Colonic mucosa (tissue), 4 donors: ENCODE measurements around the gene WDR76. TPM values are rescaled to one million over a fixed set of nuclear protein-coding genes. Genes with fewer than 3 reads are reported as not detected.
"Not testable (repeated sequence)": the region's sequence is repeated elsewhere in the genome, so short reads cannot be mapped to it uniquely, and the experiment has no call there.

ENCODE experiments used
- DNase-seq: peaks from one replicate; pipeline ENCODE4 v3.0.0-alpha.2; 2020
- H3K27ac ChIP-seq: fragments of 200-600 bp; one replicate; pipeline ENCODE4 v1.8.0; 2021
- H3K27me3 ChIP-seq: fragments of 200-600 bp; one replicate; pipeline ENCODE4 v1.8.0; 2021
- H3K36me3 ChIP-seq: fragments of 200-600 bp; one replicate; pipeline ENCODE4 v1.8.0; 2021
- H3K4me1 ChIP-seq: fragments of 200-600 bp; one replicate; pipeline ENCODE4 v1.8.0; 2021; ENCODE audit warnings: mild to moderate bottlenecking
- H3K4me3 ChIP-seq: fragments of 200-600 bp; one replicate; pipeline ENCODE4 v1.8.0; 2021
- H3K9ac ChIP-seq, 2 donors: one replicate each; pipeline ENCODE4 v1.7.0; 2013; ENCODE audit warnings: control low read depth in 2 of 2, low read depth in 2 of 2, low read length in 2 of 2
- H3K9me3 ChIP-seq: fragments of 200-600 bp; one replicate; pipeline ENCODE4 v1.8.0; 2021
- intact Hi-C: fragments of 100-400 bp; cut with DNase I; formaldehyde crosslinking; loops from one replicate; pipeline ENCODE4 v1.14.1; 2022
- total RNA-seq, 2 donors: library from RNA; stranded (reverse); fragmentation: NEBNext Ultra II Directional in 1 of 2; extraction: Animal tissue kit (Norgen Biotek cat#: 25700) in 1 of 2; gene quantifications; one replicate each; pipeline ENCODE4 v1.2.1, GENCODE V29; 2021
- TF ChIP-seq, protein P1 (sequence below): fragments of 200-600 bp; IDR thresholded peaks from one replicate; pipeline ENCODE4 v1.8.0; 2022; ENCODE audit warnings: antibody characterized with exemption, mild to moderate bottlenecking
- donor health status: healthy.
- donor health status: DM: no; HTN: no; CAD: no.
- donor health status: DM: no; HTN: no; CAD: no.

The WDR76 gene
- total RNA-seq, 2 donors from 2014 or later: 6.8 to 20.7 TPM

DNA sequence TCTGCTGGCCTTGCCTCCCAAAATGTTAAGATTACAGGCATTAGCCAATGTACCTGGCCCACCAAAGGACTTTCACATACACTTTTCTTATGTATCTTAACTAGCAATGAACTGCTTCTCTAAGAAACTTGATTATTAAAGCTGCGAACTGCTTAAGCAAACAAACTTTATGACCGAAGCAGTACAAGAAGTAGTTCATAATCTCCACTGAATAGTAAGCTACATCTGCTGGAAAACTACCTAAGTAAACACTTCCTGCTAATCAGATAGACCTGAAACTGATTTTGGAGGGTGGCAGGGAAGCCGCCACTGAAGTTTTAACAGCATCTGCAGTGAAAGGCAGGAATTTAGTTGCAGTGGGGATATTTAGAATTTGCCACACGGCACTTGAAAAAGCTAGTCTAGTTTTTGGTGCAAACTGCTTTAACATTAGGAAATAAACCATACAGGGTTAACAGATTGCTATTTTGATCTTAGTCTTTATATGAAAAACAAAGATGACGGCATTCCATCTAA lies 18.3 kb upstream of the WDR76 start:
- no peaks in the 10 kb centered on the region for H3K27me3 ChIP-seq
- no peak overlapping the region for H3K9ac ChIP-seq
- H3K36me3 ChIP-seq: peaks cover 18% of the 10 kb centered on the region
- no peaks in the 10 kb centered on the region for H3K4me1 ChIP-seq
- no peak overlapping the region for H3K27ac ChIP-seq
- TF ChIP-seq, protein P1, sequence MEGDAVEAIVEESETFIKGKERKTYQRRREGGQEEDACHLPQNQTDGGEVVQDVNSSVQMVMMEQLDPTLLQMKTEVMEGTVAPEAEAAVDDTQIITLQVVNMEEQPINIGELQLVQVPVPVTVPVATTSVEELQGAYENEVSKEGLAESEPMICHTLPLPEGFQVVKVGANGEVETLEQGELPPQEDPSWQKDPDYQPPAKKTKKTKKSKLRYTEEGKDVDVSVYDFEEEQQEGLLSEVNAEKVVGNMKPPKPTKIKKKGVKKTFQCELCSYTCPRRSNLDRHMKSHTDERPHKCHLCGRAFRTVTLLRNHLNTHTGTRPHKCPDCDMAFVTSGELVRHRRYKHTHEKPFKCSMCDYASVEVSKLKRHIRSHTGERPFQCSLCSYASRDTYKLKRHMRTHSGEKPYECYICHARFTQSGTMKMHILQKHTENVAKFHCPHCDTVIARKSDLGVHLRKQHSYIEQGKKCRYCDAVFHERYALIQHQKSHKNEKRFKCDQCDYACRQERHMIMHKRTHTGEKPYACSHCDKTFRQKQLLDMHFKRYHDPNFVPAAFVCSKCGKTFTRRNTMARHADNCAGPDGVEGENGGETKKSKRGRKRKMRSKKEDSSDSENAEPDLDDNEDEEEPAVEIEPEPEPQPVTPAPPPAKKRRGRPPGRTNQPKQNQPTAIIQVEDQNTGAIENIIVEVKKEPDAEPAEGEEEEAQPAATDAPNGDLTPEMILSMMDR: no peak
- intact Hi-C loops: no loop called here
- H3K4me3 ChIP-seq: no peak overlapping the region
- no peak for DNase-seq
- H3K9me3 ChIP-seq: no peaks in the 10 kb centered on the region

DNA sequence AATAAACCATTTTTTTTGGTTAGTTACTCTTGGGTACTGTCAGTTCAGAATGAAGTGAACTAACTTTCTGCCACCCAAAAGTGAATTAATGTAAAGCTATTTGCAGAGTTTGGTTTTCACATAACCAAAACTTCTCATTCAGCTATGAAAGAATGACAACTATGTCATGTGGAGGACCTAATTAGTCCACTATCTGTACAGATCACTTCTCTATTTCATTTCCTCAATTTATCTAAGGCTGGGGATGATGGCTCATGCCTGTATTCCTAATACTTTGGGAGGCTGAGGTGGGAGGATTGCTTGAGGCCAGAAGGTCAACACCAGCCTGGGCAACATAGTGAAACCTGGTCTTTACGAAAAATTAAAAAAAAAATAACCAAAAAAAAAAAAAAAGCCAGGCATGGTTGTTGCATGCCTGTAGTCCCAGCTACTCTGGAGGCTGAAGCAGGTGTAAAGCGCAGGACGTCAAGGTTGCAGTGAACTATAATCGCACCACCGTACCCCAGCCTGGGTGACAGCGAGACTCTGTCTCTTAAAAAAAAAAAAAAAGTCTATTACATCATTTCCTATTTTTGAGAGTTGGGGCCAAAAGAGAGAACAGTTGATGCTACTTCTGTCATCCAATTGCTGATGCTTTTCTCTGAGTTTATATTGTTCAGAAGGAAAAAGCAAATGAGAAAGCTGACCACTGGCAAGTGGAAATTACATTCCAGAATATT lies 17.7 kb upstream of the WDR76 start:
- H3K27me3 ChIP-seq: no peaks in the 10 kb centered on the region
- DNase-seq: no peak
- intact Hi-C loops: no loop called here
- H3K4me1 ChIP-seq: no peaks in the 10 kb centered on the region
- H3K9ac ChIP-seq: no peak overlapping the region
- H3K27ac ChIP-seq: no peak overlapping the region
- no peaks in the 10 kb centered on the region for H3K9me3 ChIP-seq
- no peak overlapping the region for H3K4me3 ChIP-seq
- TF ChIP-seq, protein P1: no peak
- H3K36me3 ChIP-seq: peaks cover 24% of the 10 kb centered on the region

DNA sequence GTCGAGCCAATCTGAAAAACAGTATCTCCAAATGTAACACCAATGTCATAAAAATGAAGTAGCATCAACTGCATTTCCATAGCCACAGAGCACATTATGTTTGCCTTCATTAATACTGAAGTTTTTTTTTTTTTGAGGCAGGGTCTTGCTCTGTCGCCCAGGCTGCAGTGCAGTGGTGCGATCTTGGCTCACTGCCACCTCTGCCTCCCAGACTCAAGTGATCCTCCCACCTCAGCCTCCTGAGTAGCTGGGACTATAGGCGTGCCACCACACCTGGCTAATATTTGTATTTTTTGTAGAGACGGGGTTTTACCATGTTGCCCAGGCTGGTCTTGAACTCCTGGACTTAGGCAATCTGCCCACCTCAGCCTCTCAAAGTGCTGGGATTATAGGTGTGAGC lies 11.7 kb upstream of the WDR76 start:
- H3K4me3 ChIP-seq, H3K27me3 ChIP-seq, intact Hi-C loops, H3K9ac ChIP-seq, H3K27ac ChIP-seq, H3K4me1 ChIP-seq, DNase-seq, H3K9me3 ChIP-seq: not testable (repeated sequence)
- peaks cover 18% of the 10 kb centered on the region for H3K36me3 ChIP-seq

DNA sequence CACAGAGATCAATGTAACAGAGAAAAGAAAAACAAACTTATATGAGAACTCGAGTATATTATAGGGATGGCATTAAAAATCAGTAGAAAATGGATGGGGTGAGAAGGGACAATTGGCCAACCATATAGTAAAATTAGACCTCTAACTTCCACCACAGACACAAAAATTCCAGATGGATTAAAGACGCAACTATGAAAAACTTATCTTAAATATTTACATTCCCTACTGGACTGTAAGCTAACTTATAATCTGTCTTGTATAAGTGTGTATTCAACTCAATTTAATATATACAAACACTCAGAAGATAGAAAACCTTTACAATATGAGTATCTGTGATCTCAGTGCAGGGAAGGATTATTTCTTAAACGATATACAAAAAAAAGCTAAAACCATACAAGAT lies 5.3 kb upstream of the WDR76 start:
- Histone ChIP-seq H3K9ac (no peak overlapping the region), H3K27me3 (no peaks in the 10 kb centered on the region), H3K27ac (no peak overlapping the region), H3K9me3 (no peaks in the 10 kb centered on the region), H3K4me3 (no peak overlapping the region), H3K36me3 (peaks cover under 1% of the 10 kb centered on the region), H3K4me1 (peaks cover 14% of the 10 kb centered on the region)
- DNase-seq: no peak
- intact Hi-C loops: no loop called here
- TF ChIP-seq, protein P1: no peak

DNA sequence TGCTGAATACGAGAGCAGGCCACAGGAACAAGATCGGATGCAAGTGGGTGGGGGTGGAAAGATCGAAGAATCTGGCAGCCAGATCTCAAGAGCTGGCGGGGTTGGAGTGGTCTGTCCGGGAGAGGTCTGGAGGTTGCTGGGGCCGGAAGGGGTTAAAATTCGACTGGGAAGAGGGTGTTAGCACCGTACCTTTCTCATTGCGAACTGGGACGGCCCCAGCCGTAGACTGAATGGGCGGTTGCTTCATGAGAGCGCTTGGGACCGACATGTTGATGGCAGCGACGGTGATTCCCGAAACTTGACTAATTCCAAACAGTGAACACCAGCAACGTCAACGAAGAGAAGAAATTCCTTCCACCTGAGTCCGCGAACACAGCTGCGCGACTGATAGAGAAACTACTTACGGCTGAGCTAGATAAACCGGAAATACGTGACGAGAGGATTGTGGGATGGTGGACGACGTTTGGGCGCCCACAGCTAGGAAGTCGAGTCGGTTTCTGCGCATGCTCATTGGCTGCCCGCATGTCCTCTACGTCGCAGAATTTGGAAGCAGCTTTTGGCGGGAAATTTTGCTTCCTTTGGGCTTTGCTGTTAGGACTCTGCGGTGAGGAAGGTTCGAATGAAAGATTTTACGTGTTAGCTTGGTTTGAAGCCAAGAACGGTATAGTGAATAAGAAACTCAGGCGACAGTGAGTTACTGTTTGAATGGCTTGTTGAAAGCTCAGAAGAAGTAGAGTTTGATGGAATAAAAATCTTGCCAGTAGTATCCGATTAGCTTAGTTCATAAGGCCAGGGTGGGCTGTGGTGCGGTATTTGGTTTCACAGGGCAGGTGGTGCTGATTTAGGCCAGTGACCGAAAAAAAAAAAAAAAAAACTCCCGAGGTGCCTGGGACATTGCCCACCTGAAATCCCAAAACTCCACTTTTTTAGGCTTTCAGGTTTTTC lies 2.2 kb upstream of the WDR76 start, which contains the start of gene MFAP1:
MFAP1 (minus strand) TSS at position 389 of the 945 bp plus-strand sequence; CDS start at position 268, 121 bp downstream.
- Histone ChIP-seq H3K27ac (peak within 1 kb of the TSS; percentile 87), H3K4me3 (peak within 1 kb of the TSS; percentile 68), H3K4me1 (peaks cover 14% of the 10 kb centered on the region), H3K9ac (peak within 1 kb of the TSS; percentile 71 to 90), H3K27me3 (no peaks in the 10 kb centered on the region), H3K36me3 (no peaks in the 10 kb centered on the region), H3K9me3 (no peaks in the 10 kb centered on the region)
- TF ChIP-seq, protein P1: no peak
- peak; percentile 95 for DNase-seq
- intact Hi-C loops: no loop called here

DNA sequence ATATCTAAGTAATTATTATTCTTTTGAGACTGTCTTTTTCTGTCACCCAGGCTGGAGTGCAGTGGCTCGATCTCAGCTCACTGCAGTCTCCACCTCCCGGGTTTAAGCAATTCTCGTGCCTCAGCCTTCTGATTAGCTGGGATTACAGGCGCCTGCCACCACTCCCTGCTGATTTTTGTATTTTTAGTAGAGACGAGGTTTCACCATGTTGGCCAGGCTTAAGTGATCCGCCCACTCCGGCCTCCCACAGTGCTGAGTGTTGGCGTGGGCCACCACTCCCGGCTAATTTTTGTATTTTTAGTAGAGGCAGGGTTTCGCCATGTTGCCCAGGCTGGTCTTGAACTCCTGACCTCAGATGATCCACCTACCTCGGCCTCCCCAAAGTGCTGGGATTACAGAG lies 1.5 kb upstream of the WDR76 start:
- intact Hi-C loops: not testable (repeated sequence)

More for the DNA sequence above, 1.5 kb upstream of the WDR76 start:
- H3K4me1 ChIP-seq: peaks cover 14% of the 10 kb centered on the region
- H3K27me3 ChIP-seq, H3K36me3 ChIP-seq, DNase-seq, H3K9me3 ChIP-seq, H3K9ac ChIP-seq, H3K27ac ChIP-seq, H3K4me3 ChIP-seq: not testable (repeated sequence)
